K562 (cell line): ENCODE data around the gene TNC. TPM values are rescaled to one million over a fixed set of nuclear protein-coding genes. Genes with fewer than 3 reads are reported as not detected.

Experiments
- ATAC-seq: fragments of 200-7000 bp; cut with Tn5 transposase; 3 replicates; pipeline ENCODE4 v1.9.1; 2020; ENCODE audit warnings: moderate library complexity
- BruUV-seq: library from RNA; stranded (reverse); fragments of 400-500 nt; replicated peaks from 2 replicates; lab custom pipeline; 2021; lab: Mats Ljungman, UMichigan
- CTCF ChIA-PET: fragments of 300-600 bp; formaldehyde crosslinking; extraction: SDS; loops from one replicate; lab custom pipeline; 2021; ENCODE audit warnings: low intra/inter-chr PET ratio; lab: Yijun Ruan, JAX
- POLR2A ChIA-PET: fragments of 300-600, 350-650 bp; sonication (Branson Sonifier 250); formaldehyde crosslinking; extraction: SDS; loops from one replicate; lab custom pipeline; 2021; ENCODE audit warnings: antibody characterized with exemption, inconsistent platforms; lab: Yijun Ruan, JAX
- DNase-seq, 4 experiments: peaks; one replicate each; pipeline versions ENCODE4 v3.0.0 to v3.0.0-alpha.2; 2011 to 2018; ENCODE audit warnings: low spot score in 3 of 4, mixed read lengths in 3 of 4; ENCODE audit errors: extremely low read depth in 1 of 4
- FAIRE-seq: peaks from 2 replicates; lab custom pipeline; 2011; peaks lifted over from hg19 to GRCh38; lab: Jason Lieb, UNC
- H2AFZ ChIP-seq: 2 replicates; pipeline ENCODE4 v1.6.0; 2011; ENCODE audit warnings: low read depth, low read length, control low read depth, inconsistent platforms
- H3K27ac ChIP-seq: fragments of 200-600 bp; 3 replicates; pipeline ENCODE4 v1.8.0; 2011; ENCODE audit warnings: low read depth, mild to moderate bottlenecking, control low read depth, inconsistent platforms, low read length, moderate library complexity, mixed read lengths; ENCODE audit errors: extremely low read depth
- H3K27me3 ChIP-seq, 2 experiments: fragments of 300-600 bp in 1 of 2; 2 replicates in 1 of 2; 3 replicates in 1 of 2; pipeline versions ENCODE4 v1.6.0 to v1.8.0; 2011; ENCODE audit warnings: inconsistent platforms in 2 of 2, low read length in 2 of 2, mild to moderate bottlenecking in 1 of 2, mixed read lengths in 1 of 2, moderate library complexity in 1 of 2; ENCODE audit not compliant: control insufficient read depth in 2 of 2, insufficient read depth in 2 of 2
- H3K36me3 ChIP-seq: fragments of 300-600 bp; 3 replicates; pipeline ENCODE4 v1.8.0; 2011; ENCODE audit warnings: mild to moderate bottlenecking, low read length, inconsistent platforms; ENCODE audit not compliant: control insufficient read depth, insufficient read depth
- H3K4me1 ChIP-seq, 2 experiments: fragments of 200-600 bp in 1 of 2; replicated peaks in 1 of 2; 2 replicates in 1 of 2; 3 replicates in 1 of 2; pipeline versions ENCODE4 v1.5.1 to v1.8.0; 2011; ENCODE audit warnings: inconsistent platforms in 2 of 2, low read length in 2 of 2, mild to moderate bottlenecking in 1 of 2, mixed read lengths in 1 of 2, moderate library complexity in 1 of 2; ENCODE audit not compliant: control insufficient read depth in 2 of 2, insufficient read depth in 2 of 2
- H3K4me2 ChIP-seq: 2 replicates; pipeline ENCODE4 v1.6.1; 2011; ENCODE audit warnings: low read length, control low read depth, inconsistent platforms, mixed read lengths; ENCODE audit not compliant: insufficient read depth
- H3K4me3 ChIP-seq: fragments of 200-600 bp; sonication (generic), shearing (Covaris generic); 2 replicates; pipeline ENCODE4 v1.5.1; 2016; ENCODE audit warnings: control low read depth, inconsistent platforms
- H3K79me2 ChIP-seq: fragments of 200-600 bp; 3 replicates; pipeline ENCODE4 v1.8.0; 2011; ENCODE audit warnings: low read length, inconsistent platforms; ENCODE audit not compliant: control insufficient read depth, insufficient read depth
- H3K9ac ChIP-seq, 2 experiments: 2 replicates each; pipeline versions ENCODE4 v1.6.0 to v1.6.1; 2011; ENCODE audit warnings: low read depth in 2 of 2, low read length in 2 of 2, control low read depth in 1 of 2, inconsistent platforms in 1 of 2, mild to moderate bottlenecking in 1 of 2, mixed read lengths in 1 of 2; ENCODE audit not compliant: insufficient read depth in 1 of 2
- H3K9me1 ChIP-seq: one replicate; pipeline ENCODE4 v1.6.0; 2011; ENCODE audit warnings: inconsistent platforms, mild to moderate bottlenecking, low read length, moderate library complexity; ENCODE audit not compliant: control insufficient read depth, insufficient read depth
- H3K9me3 ChIP-seq: replicated peaks from 2 replicates; pipeline ENCODE4 v1.5.1; 2011; ENCODE audit warnings: low read depth, low read length, inconsistent platforms; ENCODE audit not compliant: control insufficient read depth, insufficient read depth
- H4K20me1 ChIP-seq: replicated peaks from 2 replicates; pipeline ENCODE4 v1.6.1; 2011; ENCODE audit warnings: low read length, inconsistent platforms, mixed read lengths; ENCODE audit not compliant: control insufficient read depth, insufficient read depth
- ELF2 ChIP-seq: fragments of 250-450 bp; sonication (Bioruptor Pico); IDR thresholded peaks from 2 replicates; pipeline ENCODE4 v1.5.0; 2021; ENCODE audit warnings: mild to moderate bottlenecking
- FOXM1 ChIP-seq, 2 experiments: fragments of 450-650 bp in 1 of 2; sonication (generic) in 1 of 2; formaldehyde crosslinking in 1 of 2; IDR thresholded peaks; 2 replicates each; pipeline versions ENCODE4 v1.6.1 to v1.9.0; 2017 to 2022; ENCODE audit warnings: low read depth in 2 of 2, mild to moderate bottlenecking in 2 of 2, missing genetic modification reagents in 1 of 2, moderate library complexity in 1 of 2
- HNRNPK ChIP-seq: fragments of 200-400 bp; formaldehyde crosslinking; IDR thresholded peaks from one replicate; pipeline ENCODE4 v1.6.1; 2018; ENCODE audit warnings: mild to moderate bottlenecking, low read depth, low read length; ENCODE audit not compliant: poor library complexity, severe bottlenecking
- MYNN ChIP-seq, 2 experiments: sonication (generic); formaldehyde crosslinking in 1 of 2; IDR thresholded peaks; 2 replicates each; pipeline versions ENCODE4 v1.5.0 to v1.6.1; 2016 to 2020; ENCODE audit warnings: antibody characterized with exemption in 1 of 2, missing genetic modification reagents in 1 of 2
- NCOA2 ChIP-seq, 2 experiments: fragments of 450-650 bp; IDR thresholded peaks; 2 replicates each; pipeline ENCODE4 v1.6.1; 2018; ENCODE audit warnings: mild to moderate bottlenecking in 2 of 2, moderate library complexity in 1 of 2; ENCODE audit not compliant: partially characterized antibody in 2 of 2
- NR2F6 ChIP-seq: fragments of 450-650 bp; formaldehyde crosslinking; IDR thresholded peaks from 2 replicates; pipeline ENCODE4 v1.4.0; 2020; ENCODE audit warnings: mild to moderate bottlenecking
- NR4A1 ChIP-seq, 2 experiments: fragments of 250-450 bp in 1 of 2; fragments of 450-650 bp in 1 of 2; sonication (Bioruptor Pico) in 1 of 2; IDR thresholded peaks; 2 replicates each; pipeline versions ENCODE4 v1.4.0 to v1.6.1; 2016 to 2020; ENCODE audit warnings: mild to moderate bottlenecking in 2 of 2, missing compliant biosample characterization in 1 of 2, missing genetic modification characterization in 1 of 2, moderate library complexity in 1 of 2
- PCBP2 ChIP-seq: fragments of 200-400 bp; formaldehyde crosslinking; IDR thresholded peaks from 2 replicates; pipeline ENCODE4 v1.6.1; 2018; ENCODE audit warnings: low read length, low read depth, mild to moderate bottlenecking, moderate library complexity; ENCODE audit not compliant: poor library complexity, severe bottlenecking
- RBM39 ChIP-seq: fragments of 200-400 bp; formaldehyde crosslinking; optimal IDR thresholded peaks from 2 replicates; pipeline ENCODE3; 2018; ENCODE audit warnings: low read depth, low read length
- ZSCAN32 ChIP-seq: fragments of 450-650 bp; formaldehyde crosslinking; IDR thresholded peaks from 2 replicates; pipeline ENCODE4 v1.4.0; 2020; ENCODE audit warnings: mild to moderate bottlenecking, moderate library complexity
- WGBS: fragments of 100-300 bp; shearing (Covaris generic); methylation state at CpG from one replicate; pipeline ENCODE4 v1.1.6; 2016; ENCODE audit warnings: low coverage, mixed read lengths; ENCODE audit not compliant: insufficient coverage; ENCODE audit errors: missing lambda C conversion rate; 5-methylcytosine and 5-hydroxymethylcytosine counted together
- in situ Hi-C: fragments of 300-500 bp; cut with MboI; formaldehyde crosslinking; loops from 4 replicates; pipeline ENCODE4 v1.15.0; 2018; ENCODE audit warnings: inconsistent platforms, mixed read lengths
- intact Hi-C: fragments of 100-400 bp; cut with micrococcal nuclease; formaldehyde crosslinking; loops from 2 replicates; pipeline ENCODE4 v1.14.2; 2022
- polyA plus RNA-seq, 8 experiments: library from polyadenylated mRNA; depleted of rRNA in 4 of 8; stranded (reverse) in 5 of 8; unstranded in 3 of 8; fragments of >200 nt; fragmentation: Nextera tagmentation in 2 of 8; fragmentation: Illumina TruSeq in 1 of 8; extraction: Ambion mirVana in 2 of 8; extraction: Trizol in 1 of 8; gene quantifications; 2 replicates each; pipeline versions ENCODE4 v1.2.1 to v1.2.3, GENCODE V29; 2011 to 2014; ENCODE audit warnings: inconsistent platforms in 1 of 8, missing spikeins in 1 of 8
- total RNA-seq, 7 experiments: library from RNA; depleted of rRNA in 6 of 7; stranded (reverse); fragments of >200 nt in 6 of 7; fragmentation: Illumina TruSeq in 2 of 7; extraction: Trizol in 2 of 7; gene quantifications; 2 replicates each; pipeline versions ENCODE4 v1.2.1 to v1.2.3, GENCODE V29; 2011 to 2021; ENCODE audit warnings: low replicate concordance in 1 of 7
- TF ChIP-seq, protein P1 (sequence below): sonication (generic); formaldehyde crosslinking; IDR thresholded peaks from 2 replicates; pipeline ENCODE4 v1.8.0; 2022; ENCODE audit warnings: mild to moderate bottlenecking, missing genetic modification reagents
- TF ChIP-seq, protein P2 (sequence below): fragments of 450-650 bp; formaldehyde crosslinking; IDR thresholded peaks from 2 replicates; pipeline ENCODE4 v1.4.0; 2020; ENCODE audit warnings: mild to moderate bottlenecking, mixed read lengths
- TF ChIP-seq, protein P3 (sequence below): conservative IDR thresholded peaks from 2 replicates; pipeline ENCODE4 v1.6.1; 2011; ENCODE audit warnings: low read depth, mild to moderate bottlenecking, low read length; ENCODE audit not compliant: control insufficient read depth

TNC gene
- total and polyA plus RNA-seq, 9 of the 15 experiments (the other 6 are each of a cell fraction or from before 2014, with no cell fraction given), result under 0.01 to 0.29 TPM; not detected in 7

- H3K27me3 ChIP-seq, result no peaks in the 10 kb centered on the region
- FAIRE-seq (no peak), ATAC-seq (no peak), DNase-seq (no peak)
- no TSS peak for BruUV-seq
- H2AFZ ChIP-seq, result no peak overlapping the region
- no peaks in the 10 kb centered on the region for H4K20me1 ChIP-seq
- H3K36me3 ChIP-seq, result no peaks in the 10 kb centered on the region
- TF ChIP-seq NCOA2 (IDR thresholded peaks at IDR 0.05; ENCODE audit: partially characterized antibody in 2 of 2) (no peak), FOXM1 (IDR thresholded peaks at IDR 0.05; ENCODE audit: low read depth) (no peak), FOXM1 (CRISPR knock-in tag; IDR thresholded peaks at IDR 0.05; ENCODE audit: low read depth) (no peak), PCBP2 (no peak), ELF2 (CRISPR knock-in tag) (no peak), NR4A1 (CRISPR knock-in tag; IDR thresholded peaks at IDR 0.05) (no peak), NR4A1 (tag; IDR thresholded peaks at IDR 0.05) (no peak), HNRNPK (no peak), MYNN (IDR thresholded peaks at IDR 0.05) (no peak), MYNN (CRISPR knock-in tag; IDR thresholded peaks at IDR 0.05) (no peak), NR2F6 (CRISPR knock-in tag) (no peak), ZSCAN32 (CRISPR knock-in tag) (no peak), RBM39 (no peak)
- TF ChIP-seq, protein P1, sequence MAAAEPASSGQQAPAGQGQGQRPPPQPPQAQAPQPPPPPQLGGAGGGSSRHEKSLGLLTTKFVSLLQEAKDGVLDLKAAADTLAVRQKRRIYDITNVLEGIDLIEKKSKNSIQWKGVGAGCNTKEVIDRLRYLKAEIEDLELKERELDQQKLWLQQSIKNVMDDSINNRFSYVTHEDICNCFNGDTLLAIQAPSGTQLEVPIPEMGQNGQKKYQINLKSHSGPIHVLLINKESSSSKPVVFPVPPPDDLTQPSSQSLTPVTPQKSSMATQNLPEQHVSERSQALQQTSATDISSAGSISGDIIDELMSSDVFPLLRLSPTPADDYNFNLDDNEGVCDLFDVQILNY (CRISPR knock-in tag), result no peak
- TF ChIP-seq, protein P2, sequence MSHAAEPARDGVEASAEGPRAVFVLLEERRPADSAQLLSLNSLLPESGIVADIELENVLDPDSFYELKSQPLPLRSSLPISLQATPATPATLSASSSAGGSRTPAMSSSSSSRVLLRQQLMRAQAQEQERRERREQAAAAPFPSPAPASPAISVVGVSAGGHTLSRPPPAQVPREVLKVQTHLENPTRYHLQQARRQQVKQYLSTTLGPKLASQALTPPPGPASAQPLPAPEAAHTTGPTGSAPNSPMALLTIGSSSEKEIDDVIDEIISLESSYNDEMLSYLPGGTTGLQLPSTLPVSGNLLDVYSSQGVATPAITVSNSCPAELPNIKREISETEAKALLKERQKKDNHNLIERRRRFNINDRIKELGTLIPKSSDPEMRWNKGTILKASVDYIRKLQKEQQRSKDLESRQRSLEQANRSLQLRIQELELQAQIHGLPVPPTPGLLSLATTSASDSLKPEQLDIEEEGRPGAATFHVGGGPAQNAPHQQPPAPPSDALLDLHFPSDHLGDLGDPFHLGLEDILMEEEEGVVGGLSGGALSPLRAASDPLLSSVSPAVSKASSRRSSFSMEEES, result no peak
- TF ChIP-seq, protein P3, sequence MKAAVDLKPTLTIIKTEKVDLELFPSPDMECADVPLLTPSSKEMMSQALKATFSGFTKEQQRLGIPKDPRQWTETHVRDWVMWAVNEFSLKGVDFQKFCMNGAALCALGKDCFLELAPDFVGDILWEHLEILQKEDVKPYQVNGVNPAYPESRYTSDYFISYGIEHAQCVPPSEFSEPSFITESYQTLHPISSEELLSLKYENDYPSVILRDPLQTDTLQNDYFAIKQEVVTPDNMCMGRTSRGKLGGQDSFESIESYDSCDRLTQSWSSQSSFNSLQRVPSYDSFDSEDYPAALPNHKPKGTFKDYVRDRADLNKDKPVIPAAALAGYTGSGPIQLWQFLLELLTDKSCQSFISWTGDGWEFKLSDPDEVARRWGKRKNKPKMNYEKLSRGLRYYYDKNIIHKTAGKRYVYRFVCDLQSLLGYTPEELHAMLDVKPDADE, result no peak
- no peaks in the 10 kb centered on the region for H3K4me1 ChIP-seq
- H3K9ac ChIP-seq, result no peak overlapping the region
- 0% methylated on average over 1 of the region's 1 CpG for WGBS
- in situ Hi-C loops, result no loop called here
- no peaks in the 10 kb centered on the region for H3K9me1 ChIP-seq
- no peak overlapping the region for H3K4me2 ChIP-seq
- ChIA-PET CTCF (no interaction called here), POLR2A (no interaction called here)
- no peaks in the 10 kb centered on the region for H3K9me3 ChIP-seq
- H3K4me3 ChIP-seq, result no peak overlapping the region
- intact Hi-C loops, result no loop called here
- no peaks in the 10 kb centered on the region for H3K79me2 ChIP-seq
- H3K27ac ChIP-seq, result no peak overlapping the region
Measured at GRCh38 chr9:115109486-115109885, 8.5 kb downstream of the TNC start.
